Measurements from ENCODE around the gene FHAD1. TPM values are rescaled to one million over a fixed set of nuclear protein-coding genes. Genes with fewer than 3 reads are reported as not detected.
"Not testable (repeated sequence)": the region's sequence is repeated elsewhere in the genome, so short reads cannot be mapped to it uniquely, and the experiment has no call there.

Gene FHAD1
- total RNA-seq, 1 donor from 2014 or later = under 0.01 TPM

GRCh38 chr1:15423355-15424077 is 176.5 kb downstream of the FHAD1 start:
- no peak for DNase-seq

GRCh38 chr1:15424146-15424667 is 177.2 kb downstream of the FHAD1 start:
- DNase-seq = no peak

GRCh38 chr1:15424981-15425380 is 178.0 kb downstream of the FHAD1 start:
- DNase-seq = no peak

- DNase-seq = no peak
These were observed 178.5 kb downstream of the FHAD1 start for GRCh38 chr1:15425521-15425920.

GRCh38 chr1:15425958-15426357 is 178.9 kb downstream of the FHAD1 start:
- no peak for DNase-seq

- no peak for DNase-seq
These were observed 179.7 kb downstream of the FHAD1 start for GRCh38 chr1:15426492-15427279.

- DNase-seq = no peak
These were observed 180.2 kb downstream of the FHAD1 start for GRCh38 chr1:15427280-15427666.

GRCh38 chr1:15428252-15428651 is 181.2 kb downstream of the FHAD1 start:
- DNase-seq = not testable (repeated sequence)

GRCh38 chr1:15428815-15429435 is 181.9 kb downstream of the FHAD1 start:
- no peak for DNase-seq

GRCh38 chr1:15429701-15430149 is 182.7 kb downstream of the FHAD1 start:
- no peak for DNase-seq

- peak; percentile 71 for DNase-seq
These were observed 184.0 kb downstream of the FHAD1 start for GRCh38 chr1:15430787-15431570.

- no peak for DNase-seq
These were observed 184.5 kb downstream of the FHAD1 start for GRCh38 chr1:15431571-15431948.

GRCh38 chr1:15432324-15432723 is 185.3 kb downstream of the FHAD1 start:
- no peak for DNase-seq

GRCh38 chr1:15433471-15433870 is 186.4 kb downstream of the FHAD1 start:
- no peak for DNase-seq

GRCh38 chr1:15434739-15435138 is 187.7 kb downstream of the FHAD1 start:
- not testable (repeated sequence) for DNase-seq

- no peak for DNase-seq
These were observed 188.4 kb downstream of the FHAD1 start for GRCh38 chr1:15435239-15436077.

GRCh38 chr1:15436881-15437442 is 189.9 kb downstream of the FHAD1 start:
- DNase-seq = no peak

- DNase-seq = no peak
These were observed 192.3 kb downstream of the FHAD1 start for GRCh38 chr1:15439325-15439724.

GRCh38 chr1:15440357-15440756 is 193.3 kb downstream of the FHAD1 start:
- no peak for DNase-seq

- no peak for DNase-seq
These were observed 194.2 kb downstream of the FHAD1 start for GRCh38 chr1:15441247-15441646.

GRCh38 chr1:15442119-15442518 is 195.1 kb downstream of the FHAD1 start:
- DNase-seq = no peak

Data from dermis blood vessel endothelial cell (primary cell).